ENCODE results near the gene PRR5L.

The PRR5L gene

DNA sequence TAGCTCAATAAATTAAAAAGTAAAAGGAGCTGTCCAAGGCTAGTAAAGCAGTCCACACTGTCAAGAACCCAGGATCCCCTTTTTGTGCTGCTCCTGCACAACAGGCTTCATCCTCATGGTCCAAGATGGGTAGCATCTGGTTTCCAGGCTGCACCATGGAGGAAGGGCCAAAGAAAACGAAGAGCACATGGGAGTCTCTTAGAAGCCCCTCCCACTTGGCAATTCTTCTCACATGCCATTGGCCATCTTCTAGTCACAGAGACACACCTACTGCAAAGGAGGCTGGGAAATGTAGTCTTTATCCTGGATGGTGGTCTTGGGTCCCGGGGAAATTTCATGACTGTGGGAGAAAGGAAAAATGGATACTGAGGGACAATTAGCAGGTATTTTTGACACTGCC lies 37.8 kb downstream of the PRR5L start:
- no peak overlapping the region for H3K4me3 ChIP-seq (ENCODE audit: low read depth, low read length)
- H3K9ac ChIP-seq = no peak overlapping the region
- H3K27me3 ChIP-seq (ENCODE audit: control insufficient read depth, insufficient read depth, low read length) = no peaks in the 10 kb centered on the region
- no peak overlapping the region for H2AFZ ChIP-seq
- no peaks in the 10 kb centered on the region for H3K36me3 ChIP-seq (ENCODE audit: control insufficient read depth, insufficient read depth, low read length)
- H3K27ac ChIP-seq = no peak overlapping the region
- no peak for TF ChIP-seq CTCF (IDR thresholded peaks at IDR 0.05)
- H3K79me2 ChIP-seq = no peaks in the 10 kb centered on the region
- H3K9me3 ChIP-seq (ENCODE audit: control insufficient read depth, low read length) = no peaks in the 10 kb centered on the region
- H3K4me2 ChIP-seq (ENCODE audit: low read length) = no peak overlapping the region
- H3K4me1 ChIP-seq = no peaks in the 10 kb centered on the region

DNA sequence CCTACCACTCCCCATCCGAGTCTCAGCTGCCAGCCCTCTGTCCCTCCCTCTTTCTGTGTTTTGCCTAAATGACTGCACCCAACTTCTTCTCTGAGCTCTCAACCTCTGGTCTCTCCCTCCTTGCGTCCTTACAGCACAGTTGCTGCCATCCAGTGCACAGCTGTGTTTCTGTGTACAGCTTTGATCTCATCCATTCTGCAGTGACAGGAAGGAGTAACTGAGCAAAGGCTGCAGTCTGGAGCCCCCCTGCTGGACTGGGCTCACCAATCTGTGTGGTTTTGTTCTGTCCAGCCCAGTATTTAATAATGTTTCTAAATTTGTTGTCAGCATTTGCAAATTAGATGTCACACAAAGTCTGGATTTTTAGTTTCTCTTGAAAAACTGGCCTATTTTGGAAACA lies 43.8 kb downstream of the PRR5L start:
- no peaks in the 10 kb centered on the region for H3K27me3 ChIP-seq (ENCODE audit: control insufficient read depth, insufficient read depth, low read length)
- H3K9me3 ChIP-seq (ENCODE audit: control insufficient read depth, low read length) = no peaks in the 10 kb centered on the region
- H3K4me1 ChIP-seq = no peaks in the 10 kb centered on the region
- no peaks in the 10 kb centered on the region for H3K36me3 ChIP-seq (ENCODE audit: control insufficient read depth, insufficient read depth, low read length)
- H3K4me3 ChIP-seq (ENCODE audit: low read depth, low read length) = no peak overlapping the region
- no peak overlapping the region for H3K27ac ChIP-seq
- H3K9ac ChIP-seq = no peak overlapping the region
- no peak overlapping the region for H3K4me2 ChIP-seq (ENCODE audit: low read length)
- H3K79me2 ChIP-seq = no peaks in the 10 kb centered on the region
- H2AFZ ChIP-seq = no peak overlapping the region
- TF ChIP-seq CTCF (IDR thresholded peaks at IDR 0.05) = no peak

DNA sequence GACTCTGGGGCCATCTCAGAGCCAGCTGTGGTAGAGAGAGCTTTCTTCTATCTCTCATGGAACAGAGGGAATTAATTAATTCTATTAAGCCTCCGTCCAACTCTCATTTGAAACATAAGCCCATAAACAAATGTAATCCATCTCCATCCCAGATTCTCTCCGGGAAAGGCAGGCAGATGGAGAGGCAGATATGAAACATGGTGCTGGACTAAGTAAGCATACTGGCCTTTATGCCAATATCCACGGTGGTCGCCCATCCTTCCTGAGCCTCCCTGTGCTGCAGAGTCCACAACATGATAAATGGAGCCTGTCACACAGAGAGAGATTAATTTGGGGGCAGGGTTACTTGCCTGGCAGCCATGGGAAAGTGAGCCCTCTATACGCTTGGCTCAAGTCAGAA lies 44.8 kb downstream of the PRR5L start:
- H3K9me3 ChIP-seq (ENCODE audit: control insufficient read depth, low read length) = no peaks in the 10 kb centered on the region
- H2AFZ ChIP-seq = no peak overlapping the region
- H3K4me3 ChIP-seq (ENCODE audit: low read depth, low read length) = no peak overlapping the region
- no peak for TF ChIP-seq CTCF (IDR thresholded peaks at IDR 0.05)
- H3K4me1 ChIP-seq = no peaks in the 10 kb centered on the region
- no peaks in the 10 kb centered on the region for H3K27me3 ChIP-seq (ENCODE audit: control insufficient read depth, insufficient read depth, low read length)
- no peak overlapping the region for H3K4me2 ChIP-seq (ENCODE audit: low read length)
- H3K79me2 ChIP-seq = no peaks in the 10 kb centered on the region
- H3K27ac ChIP-seq = no peak overlapping the region
- H3K36me3 ChIP-seq (ENCODE audit: control insufficient read depth, insufficient read depth, low read length) = no peaks in the 10 kb centered on the region
- no peak overlapping the region for H3K9ac ChIP-seq

DNA sequence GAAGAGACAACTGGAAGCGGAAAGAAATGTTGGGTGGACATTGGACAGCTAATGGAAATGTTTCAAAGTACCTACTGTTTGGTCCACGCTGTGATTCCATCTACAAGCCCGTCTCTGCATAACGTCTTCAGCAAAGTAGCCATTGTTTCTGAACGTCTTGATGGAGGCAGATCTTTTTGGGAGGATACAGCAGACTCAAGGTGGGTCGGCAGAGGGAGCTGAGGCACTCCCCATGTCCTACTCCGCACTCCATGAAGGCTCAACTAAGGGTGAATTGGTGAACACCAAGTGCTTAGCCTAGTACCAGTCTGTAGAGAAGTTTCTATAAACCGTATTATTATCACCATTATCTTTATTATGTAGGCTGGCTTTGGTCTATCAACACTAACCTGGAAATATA lies 45.8 kb downstream of the PRR5L start:
- no peaks in the 10 kb centered on the region for H3K79me2 ChIP-seq
- H3K4me2 ChIP-seq (ENCODE audit: low read length) = no peak overlapping the region

More for the DNA sequence above, 45.8 kb downstream of the PRR5L start:
- H3K27me3 ChIP-seq (ENCODE audit: control insufficient read depth, insufficient read depth, low read length) = no peaks in the 10 kb centered on the region
- H3K4me1 ChIP-seq = no peaks in the 10 kb centered on the region
- H3K4me3 ChIP-seq (ENCODE audit: low read depth, low read length) = no peak overlapping the region
- no peak overlapping the region for H3K27ac ChIP-seq
- no peak overlapping the region for H2AFZ ChIP-seq
- TF ChIP-seq CTCF (IDR thresholded peaks at IDR 0.05) = no peak
- H3K9ac ChIP-seq = no peak overlapping the region
- no peaks in the 10 kb centered on the region for H3K9me3 ChIP-seq (ENCODE audit: control insufficient read depth, low read length)
- H3K36me3 ChIP-seq (ENCODE audit: control insufficient read depth, insufficient read depth, low read length) = no peaks in the 10 kb centered on the region
